Loucy (cell line): ENCODE results near the gene KDM4C.

Experiments
- EZH2phosphoT487 ChIP-seq: fragments of 200-600 bp; IDR thresholded peaks from 2 replicates; pipeline ENCODE4 v1.6.1; 2018; ENCODE audit warnings: antibody characterized with exemption, mild to moderate bottlenecking, moderate library complexity, borderline replicate concordance
- TF ChIP-seq, protein P1 (sequence below): fragments of 200-600 bp; sonication (generic); conservative IDR thresholded peaks from 2 replicates; pipeline ENCODE4 v1.5.1; 2014; ENCODE audit warnings: mild to moderate bottlenecking, antibody characterized with exemption, low read length

DNA sequence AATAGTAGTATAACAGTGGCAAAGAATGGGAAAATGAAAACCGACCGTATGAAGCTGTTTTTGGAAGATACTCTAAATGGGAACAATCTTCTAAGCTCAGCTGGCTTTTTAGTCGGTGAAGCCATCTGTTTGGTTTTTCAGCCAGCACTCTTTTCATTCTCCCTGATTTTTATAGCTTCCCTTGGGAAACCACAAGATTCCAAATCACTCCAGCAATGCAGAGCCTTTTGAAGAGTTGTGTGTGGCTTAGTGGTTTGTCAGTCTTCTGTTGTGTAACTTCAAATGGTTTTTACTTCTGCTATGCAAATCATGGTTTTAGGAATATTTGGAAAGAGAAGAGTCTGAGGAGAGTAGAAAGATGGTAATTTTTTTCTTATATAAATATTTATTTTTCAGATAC, 180.7 kb downstream of the KDM4C start:
- TF ChIP-seq, protein P1, sequence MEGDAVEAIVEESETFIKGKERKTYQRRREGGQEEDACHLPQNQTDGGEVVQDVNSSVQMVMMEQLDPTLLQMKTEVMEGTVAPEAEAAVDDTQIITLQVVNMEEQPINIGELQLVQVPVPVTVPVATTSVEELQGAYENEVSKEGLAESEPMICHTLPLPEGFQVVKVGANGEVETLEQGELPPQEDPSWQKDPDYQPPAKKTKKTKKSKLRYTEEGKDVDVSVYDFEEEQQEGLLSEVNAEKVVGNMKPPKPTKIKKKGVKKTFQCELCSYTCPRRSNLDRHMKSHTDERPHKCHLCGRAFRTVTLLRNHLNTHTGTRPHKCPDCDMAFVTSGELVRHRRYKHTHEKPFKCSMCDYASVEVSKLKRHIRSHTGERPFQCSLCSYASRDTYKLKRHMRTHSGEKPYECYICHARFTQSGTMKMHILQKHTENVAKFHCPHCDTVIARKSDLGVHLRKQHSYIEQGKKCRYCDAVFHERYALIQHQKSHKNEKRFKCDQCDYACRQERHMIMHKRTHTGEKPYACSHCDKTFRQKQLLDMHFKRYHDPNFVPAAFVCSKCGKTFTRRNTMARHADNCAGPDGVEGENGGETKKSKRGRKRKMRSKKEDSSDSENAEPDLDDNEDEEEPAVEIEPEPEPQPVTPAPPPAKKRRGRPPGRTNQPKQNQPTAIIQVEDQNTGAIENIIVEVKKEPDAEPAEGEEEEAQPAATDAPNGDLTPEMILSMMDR: no peak
- TF ChIP-seq EZH2phosphoT487: no peak
